Astrocyte (in vitro differentiated cells and primary cell): Measurements from ENCODE around the gene FBXW5.

Experiments used
- CTCF ChIP-seq: IDR thresholded peaks from 2 replicates; pipeline ENCODE4 v1.5.1; 2011; ENCODE audit warnings: low read depth, mild to moderate bottlenecking, inconsistent platforms, low read length, moderate library complexity; ENCODE audit not compliant: insufficient read depth
- EZH2 ChIP-seq: IDR thresholded peaks from 2 replicates; pipeline ENCODE4 v1.6.1; 2012; ENCODE audit warnings: mild to moderate bottlenecking, low read length, inconsistent platforms; ENCODE audit not compliant: insufficient read depth

- no peak for TF ChIP-seq EZH2
- no peak for TF ChIP-seq CTCF
These were observed 17.8 kb downstream of the FBXW5 start for GRCh38 chr9:136926749-136927148.
